HG02759 (cell line): Measurements from ENCODE around the gene ZSCAN25.
"Not testable (repeated sequence)": the region's sequence is repeated elsewhere in the genome, so short reads cannot be mapped to it uniquely, and the experiment has no call there.

ENCODE experiments used
- ATAC-seq: cut with Tn5 transposase; IDR thresholded peaks from one replicate; pipeline ENCODE4 v1.9.1; 2021; ENCODE audit warnings: mild to moderate bottlenecking, moderate library complexity; ENCODE audit not compliant: unreplicated experiment

The ZSCAN25 gene

GRCh38 chr7:99644431-99644830 is 27.7 kb downstream of the ZSCAN25 start:
- ATAC-seq, result no peak

GRCh38 chr7:99645590-99645989 is 28.8 kb downstream of the ZSCAN25 start:
- no peak for ATAC-seq

GRCh38 chr7:99648843-99649242 is 32.1 kb downstream of the ZSCAN25 start:
- no peak for ATAC-seq

- ATAC-seq, result no peak
Measured at GRCh38 chr7:99651290-99651689, 34.5 kb downstream of the ZSCAN25 start.

GRCh38 chr7:99652671-99653070 is 35.9 kb downstream of the ZSCAN25 start:
- ATAC-seq, result no peak

- not testable (repeated sequence) for ATAC-seq
Measured at GRCh38 chr7:99653269-99653668, 36.5 kb downstream of the ZSCAN25 start.

- ATAC-seq, result no peak
Measured at GRCh38 chr7:99653754-99654153, 37.0 kb downstream of the ZSCAN25 start.

- ATAC-seq, result not testable (repeated sequence)
Measured at GRCh38 chr7:99654626-99655025, 37.9 kb downstream of the ZSCAN25 start.

GRCh38 chr7:99657879-99658278 is 41.1 kb downstream of the ZSCAN25 start:
- not testable (repeated sequence) for ATAC-seq

- ATAC-seq, result no peak
Measured at GRCh38 chr7:99665312-99666012, 48.7 kb downstream of the ZSCAN25 start.

GRCh38 chr7:99666013-99666395 is 49.3 kb downstream of the ZSCAN25 start:
- ATAC-seq, result no peak

GRCh38 chr7:99667179-99667578 is 50.4 kb downstream of the ZSCAN25 start:
- no peak for ATAC-seq

- no peak for ATAC-seq
Measured at GRCh38 chr7:99668541-99668940, 51.8 kb downstream of the ZSCAN25 start.

- ATAC-seq, result no peak
Measured at GRCh38 chr7:99669782-99670181, 53.0 kb downstream of the ZSCAN25 start.

GRCh38 chr7:99672573-99672972 is 55.8 kb downstream of the ZSCAN25 start:
- no peak for ATAC-seq

- ATAC-seq, result no peak
Measured at GRCh38 chr7:99674995-99675742, 58.4 kb downstream of the ZSCAN25 start.

GRCh38 chr7:99677013-99677647 is 60.4 kb downstream of the ZSCAN25 start:
- ATAC-seq, result no peak

- no peak for ATAC-seq
Measured at GRCh38 chr7:99677648-99678045, 60.9 kb downstream of the ZSCAN25 start.

- ATAC-seq, result no peak
Measured at GRCh38 chr7:99679032-99679399, 62.3 kb downstream of the ZSCAN25 start.

GRCh38 chr7:99679400-99680191 is 62.9 kb downstream of the ZSCAN25 start, which contains the start of gene CYP3A5:
TSS of gene CYP3A5 (minus strand) at chr7:99679996. CDS start at chr7:99679896, 100 bp downstream.
- ATAC-seq, result no peak
